Loucy (cell line): ENCODE results near the gene KLHDC2.

Source experiments
- H2AFZ ChIP-seq: fragments of 200-600 bp; sonication (generic); 2 replicates; pipeline ENCODE4 v1.6.0; 2016; ENCODE audit warnings: antibody characterized with exemption, mild to moderate bottlenecking, low read length, moderate library complexity
- H3F3A ChIP-seq: fragments of 200-600 bp; 2 replicates; pipeline ENCODE4 v1.6.0; 2016; ENCODE audit warnings: antibody characterized with exemption, low read depth, mild to moderate bottlenecking
- H3K27me3 ChIP-seq: fragments of 200-600 bp; sonication (generic); 2 replicates; pipeline ENCODE4 v1.6.1; 2014; ENCODE audit warnings: low read length, mild to moderate bottlenecking; ENCODE audit not compliant: insufficient read depth, poor library complexity, severe bottlenecking
- H3K36me3 ChIP-seq: fragments of 200-600 bp; sonication (generic); 2 replicates; pipeline ENCODE4 v1.6.1; 2016; ENCODE audit warnings: low read length; ENCODE audit not compliant: insufficient read depth
- H3K4me1 ChIP-seq: fragments of 200-600 bp; sonication (generic); 2 replicates; pipeline ENCODE4 v1.5.1; 2014; ENCODE audit warnings: low read length, mild to moderate bottlenecking; ENCODE audit not compliant: insufficient read depth, poor library complexity, severe bottlenecking
- H3K4me2 ChIP-seq: fragments of 200-600 bp; sonication (generic); 2 replicates; pipeline ENCODE4 v1.6.0; 2014; ENCODE audit warnings: antibody characterized with exemption, low read length, low read depth, mild to moderate bottlenecking; ENCODE audit not compliant: poor library complexity, severe bottlenecking
- H3K4me3 ChIP-seq: fragments of 200-600 bp; sonication (generic); 2 replicates; pipeline ENCODE4 v1.5.1; 2014; ENCODE audit warnings: low read length, mild to moderate bottlenecking, mixed read lengths; ENCODE audit not compliant: poor library complexity, severe bottlenecking
- H3K79me2 ChIP-seq: fragments of 200-600 bp; sonication (generic); 2 replicates; pipeline ENCODE4 v1.6.1; 2014; ENCODE audit warnings: low read length; ENCODE audit not compliant: insufficient read depth
- H3K9ac ChIP-seq: fragments of 200-600 bp; sonication (generic); 2 replicates; pipeline ENCODE4 v1.6.0; 2014; ENCODE audit warnings: mild to moderate bottlenecking, low read depth, low read length, moderate library complexity; ENCODE audit not compliant: poor library complexity, severe bottlenecking
- H3K9me2 ChIP-seq: fragments of 200-600 bp; sonication (generic); replicated peaks from 2 replicates; pipeline ENCODE4 v1.6.1; 2016; ENCODE audit warnings: low read depth, low read length, mixed read lengths
- H3K9me3 ChIP-seq: fragments of 200-600 bp; sonication (generic); 2 replicates; pipeline ENCODE4 v1.6.1; 2014; ENCODE audit warnings: mild to moderate bottlenecking, antibody characterized with exemption, low read length, low read depth; ENCODE audit not compliant: insufficient read depth
- H4K20me1 ChIP-seq: fragments of 200-600 bp; sonication (generic); 2 replicates; pipeline ENCODE4 v1.6.0; 2014; ENCODE audit warnings: antibody characterized with exemption, low read length, mild to moderate bottlenecking; ENCODE audit not compliant: insufficient read depth, poor library complexity, severe bottlenecking
- CTCF ChIP-seq: fragments of 200-600 bp; sonication (generic); conservative IDR thresholded peaks from 2 replicates; pipeline ENCODE4 v1.5.1; 2014; ENCODE audit warnings: mild to moderate bottlenecking, antibody characterized with exemption, low read length
- EZH2phosphoT487 ChIP-seq: fragments of 200-600 bp; IDR thresholded peaks from 2 replicates; pipeline ENCODE4 v1.6.1; 2018; ENCODE audit warnings: antibody characterized with exemption, mild to moderate bottlenecking, moderate library complexity, borderline replicate concordance

Gene KLHDC2

GRCh38 chr14:49786315-49786714 is 18.4 kb downstream of the KLHDC2 start:
- Histone ChIP-seq H3K4me1 (no peaks in the 10 kb centered on the region), H4K20me1 (no peaks in the 10 kb centered on the region), H3K9me3 (no peaks in the 10 kb centered on the region), H3K79me2 (no peaks in the 10 kb centered on the region), H3K4me2 (no peak overlapping the region), H3K27me3 (no peaks in the 10 kb centered on the region), H2AFZ (no peak overlapping the region), H3K36me3 (peaks cover 98% of the 10 kb centered on the region), H3F3A (no peaks in the 10 kb centered on the region), H3K9ac (no peak overlapping the region), H3K9me2 (no peaks in the 10 kb centered on the region), H3K4me3 (no peak overlapping the region)
- TF ChIP-seq CTCF (no peak), EZH2phosphoT487 (no peak)

- no peak overlapping the region for H3K4me2 ChIP-seq
- H3K9ac ChIP-seq: no peak overlapping the region
- H3K79me2 ChIP-seq: no peaks in the 10 kb centered on the region
- H4K20me1 ChIP-seq: no peaks in the 10 kb centered on the region
- H2AFZ ChIP-seq: no peak overlapping the region
- no peak for TF ChIP-seq CTCF
- TF ChIP-seq EZH2phosphoT487: no peak
- H3F3A ChIP-seq: no peaks in the 10 kb centered on the region
- no peaks in the 10 kb centered on the region for H3K9me3 ChIP-seq
- no peaks in the 10 kb centered on the region for H3K27me3 ChIP-seq
- H3K9me2 ChIP-seq: no peaks in the 10 kb centered on the region
- no peaks in the 10 kb centered on the region for H3K4me1 ChIP-seq
- no peak overlapping the region for H3K4me3 ChIP-seq
- H3K36me3 ChIP-seq: peaks cover 91% of the 10 kb centered on the region
Observed at GRCh38 chr14:49792618-49793017, 24.7 kb downstream of the KLHDC2 start.

- no peaks in the 10 kb centered on the region for H3K9me2 ChIP-seq
- H3K27me3 ChIP-seq: no peaks in the 10 kb centered on the region
- H3K4me2 ChIP-seq: no peak overlapping the region
- no peaks in the 10 kb centered on the region for H3K4me1 ChIP-seq
- H3K79me2 ChIP-seq: no peaks in the 10 kb centered on the region
- H3K9me3 ChIP-seq: no peaks in the 10 kb centered on the region
- peaks cover 91% of the 10 kb centered on the region for H3K36me3 ChIP-seq
- TF ChIP-seq EZH2phosphoT487 (no peak), CTCF (no peak)
- H3K9ac ChIP-seq: no peak overlapping the region
- no peak overlapping the region for H2AFZ ChIP-seq
- no peaks in the 10 kb centered on the region for H4K20me1 ChIP-seq
- no peak overlapping the region for H3K4me3 ChIP-seq
- no peaks in the 10 kb centered on the region for H3F3A ChIP-seq
Observed at GRCh38 chr14:49796025-49796424, 28.1 kb downstream of the KLHDC2 start.
